Muscle of leg (tissue), 11 donors: ENCODE measurements around the gene VASN. TPM values are rescaled to one million over a fixed set of nuclear protein-coding genes. Genes with fewer than 3 reads are reported as not detected.

Experiments used
- DNase-seq: peaks from one replicate; pipeline ENCODE4 v3.0.0; 2013
- H3K27ac ChIP-seq: one replicate; pipeline ENCODE4 v1.5.1; 2013; ENCODE audit warnings: mild to moderate bottlenecking, low read length, control low read depth
- H3K27me3 ChIP-seq: one replicate; pipeline ENCODE4 v1.6.1; 2013; ENCODE audit warnings: low read length; ENCODE audit not compliant: control insufficient read depth, insufficient read depth
- H3K36me3 ChIP-seq: one replicate; pipeline ENCODE4 v1.6.1; 2013; ENCODE audit warnings: low read length; ENCODE audit not compliant: control insufficient read depth, insufficient read depth
- H3K4me1 ChIP-seq: one replicate; pipeline ENCODE4 v1.6.1; 2013; ENCODE audit warnings: low read length; ENCODE audit not compliant: control insufficient read depth, insufficient read depth
- H3K4me3 ChIP-seq: one replicate; pipeline ENCODE4 v1.5.1; 2013; ENCODE audit warnings: low read length, control low read depth
- H3K9me3 ChIP-seq: replicated peaks from 2 replicates; pipeline ENCODE4 v1.6.1; 2013; ENCODE audit warnings: low read depth, low read length; ENCODE audit not compliant: control insufficient read depth
- WGBS: methylation state at CpG from one replicate; pipeline ENCODE4 v1.1.5; 2013; ENCODE audit warnings: missing lambda C conversion rate; ENCODE audit not compliant: insufficient coverage; 5-methylcytosine and 5-hydroxymethylcytosine counted together
- polyA plus RNA-seq, 8 donors: library from polyadenylated mRNA; unstranded; fragments of 120-200 nt; gene quantifications; one replicate each; pipeline versions ENCODE4 v1.2.1 to v1.2.3, GENCODE V29; 2013; ENCODE audit warnings: inconsistent platforms in 1 of 8, low replicate concordance in 1 of 8; ENCODE audit not compliant: insufficient read length in 8 of 8, insufficient read depth in 1 of 8
- total RNA-seq: library from RNA; stranded (reverse); fragments of 120-200 nt; gene quantifications from one replicate; pipeline ENCODE4 v1.2.4, GENCODE V29; 2013

VASN gene
- total and polyA plus RNA-seq, 9 donors = 8.6 to 33.5 (median 17.1) TPM

DNA sequence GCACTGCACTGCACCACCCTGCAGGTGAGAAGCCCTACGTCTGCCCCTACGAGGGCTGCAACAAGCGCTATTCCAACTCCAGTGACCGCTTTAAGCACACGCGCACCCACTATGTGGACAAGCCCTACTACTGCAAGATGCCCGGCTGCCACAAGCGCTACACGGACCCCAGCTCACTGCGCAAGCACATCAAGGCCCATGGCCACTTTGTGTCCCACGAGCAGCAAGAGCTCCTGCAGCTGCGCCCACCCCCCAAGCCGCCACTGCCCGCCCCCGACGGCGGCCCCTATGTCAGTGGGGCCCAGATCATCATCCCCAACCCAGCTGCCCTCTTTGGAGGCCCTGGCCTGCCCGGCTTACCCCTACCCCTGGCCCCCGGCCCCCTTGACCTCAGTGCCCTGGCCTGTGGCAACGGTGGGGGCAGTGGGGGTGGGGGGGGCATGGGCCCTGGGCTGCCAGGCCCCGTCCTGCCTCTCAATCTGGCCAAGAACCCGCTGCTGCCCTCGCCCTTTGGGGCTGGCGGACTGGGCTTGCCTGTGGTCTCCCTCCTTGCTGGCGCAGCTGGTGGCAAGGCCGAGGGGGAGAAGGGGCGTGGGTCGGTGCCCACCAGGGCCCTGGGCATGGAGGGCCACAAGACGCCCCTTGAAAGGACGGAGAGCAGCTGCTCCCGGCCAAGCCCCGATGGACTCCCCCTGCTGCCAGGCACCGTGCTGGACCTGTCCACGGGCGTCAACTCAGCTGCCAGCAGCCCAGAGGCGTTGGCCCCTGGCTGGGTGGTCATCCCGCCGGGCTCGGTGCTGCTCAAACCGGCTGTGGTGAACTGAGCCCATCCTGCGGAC is 34.7 kb upstream of the VASN start:
- peaks cover 28% of the 10 kb centered on the region for H3K4me1 ChIP-seq
- H3K4me3 ChIP-seq = no peak overlapping the region
- 80% methylated on average over 32 of the region's 41 CpGs for WGBS
- no peak for DNase-seq
- H3K27ac ChIP-seq = no peak overlapping the region
- no peaks in the 10 kb centered on the region for H3K27me3 ChIP-seq
- H3K9me3 ChIP-seq = no peaks in the 10 kb centered on the region
- peaks cover 82% of the 10 kb centered on the region for H3K36me3 ChIP-seq

DNA sequence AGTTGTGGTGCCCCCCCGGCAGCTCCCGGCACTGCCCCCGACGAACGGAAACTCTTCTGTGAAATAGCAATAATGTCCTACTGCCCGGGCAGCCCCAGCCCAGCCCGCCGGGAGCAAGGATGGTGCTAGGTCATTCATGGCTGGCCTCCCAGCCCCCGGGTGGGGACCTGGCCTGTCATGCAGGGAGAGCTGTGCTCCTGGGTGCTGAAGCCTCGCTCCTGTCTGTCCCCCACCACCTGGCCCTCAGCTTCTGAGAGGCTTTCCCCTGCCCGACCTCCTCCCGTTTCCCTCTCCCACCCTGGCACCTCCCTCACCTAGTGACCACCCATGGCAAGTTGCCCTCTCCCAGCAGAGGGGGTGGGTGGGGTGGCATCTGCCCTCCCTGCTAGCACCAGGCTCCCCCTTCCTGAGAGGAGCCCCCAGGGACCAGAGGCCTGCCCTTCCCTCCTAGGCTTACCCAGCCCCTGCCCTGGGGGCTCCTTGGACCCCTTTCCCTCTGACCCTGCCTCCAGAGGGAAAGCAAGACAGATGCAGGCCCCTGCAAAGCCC is 34.0 kb upstream of the VASN start:
- peaks cover 75% of the 10 kb centered on the region for H3K36me3 ChIP-seq
- H3K4me3 ChIP-seq = no peak overlapping the region
- 62% methylated on average over 9 of the region's 12 CpGs for WGBS
- no peaks in the 10 kb centered on the region for H3K27me3 ChIP-seq
- H3K4me1 ChIP-seq = peaks cover 28% of the 10 kb centered on the region
- DNase-seq = no peak
- no peaks in the 10 kb centered on the region for H3K9me3 ChIP-seq
- no peak overlapping the region for H3K27ac ChIP-seq

DNA sequence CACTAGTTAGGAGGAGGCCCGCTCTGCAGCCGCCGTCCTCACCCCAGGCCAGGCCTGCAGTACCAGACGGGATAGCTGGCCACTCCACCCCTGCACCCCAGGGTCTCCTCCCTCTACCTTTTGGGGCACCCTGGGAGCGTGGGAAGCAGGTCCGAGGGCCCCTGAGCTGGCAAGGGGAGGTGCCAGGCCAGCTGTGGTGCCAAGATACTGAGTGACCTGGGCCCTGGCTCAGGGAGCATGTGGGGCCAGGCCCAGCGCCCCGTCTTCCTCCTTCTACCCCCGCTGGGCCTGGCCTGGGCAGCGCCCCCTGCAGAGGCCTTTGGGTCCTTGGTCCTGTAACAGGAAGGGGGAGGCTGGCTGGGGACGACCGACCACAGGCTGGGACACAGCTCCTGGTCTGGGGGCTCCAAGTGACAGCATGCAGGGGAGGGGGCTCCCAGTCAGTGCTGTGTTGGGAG is 33.5 kb upstream of the VASN start:
- no peak overlapping the region for H3K4me3 ChIP-seq
- no peak for DNase-seq
- no peaks in the 10 kb centered on the region for H3K9me3 ChIP-seq
- H3K27me3 ChIP-seq = no peaks in the 10 kb centered on the region
- H3K4me1 ChIP-seq = peaks cover 28% of the 10 kb centered on the region
- 61% methylated on average over 7 of the region's 12 CpGs for WGBS
- H3K36me3 ChIP-seq = peaks cover 73% of the 10 kb centered on the region
- H3K27ac ChIP-seq = no peak overlapping the region

DNA sequence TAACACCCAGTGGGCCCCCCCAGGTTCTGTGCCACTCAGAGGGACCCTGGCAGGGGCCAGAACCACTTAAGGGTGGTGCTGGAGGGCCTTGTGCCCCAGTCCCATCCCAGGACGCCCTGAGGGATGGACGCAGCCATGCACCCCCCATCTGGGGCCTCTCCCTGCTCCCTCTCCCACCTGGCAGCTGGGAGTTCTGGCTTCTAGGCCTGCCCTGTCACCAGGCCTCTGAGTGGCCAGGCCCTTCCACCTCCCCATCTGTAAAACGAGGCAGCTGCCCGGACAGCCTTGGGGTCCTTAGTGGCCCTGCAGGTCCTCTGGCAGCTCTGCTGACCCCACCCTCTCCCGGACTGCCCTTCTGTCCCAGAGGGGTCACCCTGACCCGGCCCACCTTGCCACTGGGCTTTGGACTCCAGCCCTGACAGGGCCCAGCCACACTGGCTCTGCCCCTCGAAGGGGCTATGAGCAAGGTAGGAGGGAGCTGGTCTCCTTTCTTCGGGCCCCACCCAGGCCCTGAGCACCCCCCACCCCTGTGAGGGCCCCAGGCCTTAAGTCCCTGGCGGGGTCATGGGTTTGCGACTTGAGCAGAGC is 32.8 kb upstream of the VASN start:
- DNase-seq = no peak
- H3K27ac ChIP-seq = no peak overlapping the region
- H3K4me3 ChIP-seq = no peak overlapping the region
- H3K9me3 ChIP-seq = no peaks in the 10 kb centered on the region
- no peaks in the 10 kb centered on the region for H3K27me3 ChIP-seq
- peaks cover 28% of the 10 kb centered on the region for H3K4me1 ChIP-seq
- 45% methylated on average over 6 of the region's 10 CpGs for WGBS
- H3K36me3 ChIP-seq = peaks cover 70% of the 10 kb centered on the region

DNA sequence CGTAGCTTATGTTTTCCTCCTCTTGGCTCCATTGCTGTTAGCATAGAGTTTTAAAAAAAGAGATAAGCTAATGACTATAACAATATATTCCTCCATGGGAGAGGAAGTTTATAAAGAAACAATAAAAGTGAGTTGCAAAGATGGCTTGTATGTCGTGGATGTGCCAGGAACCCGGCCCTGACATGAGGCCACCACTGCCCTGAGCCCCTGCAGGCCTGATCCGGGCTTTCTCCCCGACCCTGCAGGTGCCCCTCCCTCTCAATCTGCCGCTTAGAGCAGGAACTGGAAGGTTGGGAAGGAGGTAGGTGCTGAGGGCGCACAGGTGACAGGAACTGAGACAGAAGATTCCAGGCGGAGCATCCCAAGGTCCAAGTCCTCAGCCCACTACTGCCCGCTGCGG is 32.2 kb upstream of the VASN start:
- Histone ChIP-seq H3K27me3 (no peaks in the 10 kb centered on the region), H3K9me3 (no peaks in the 10 kb centered on the region), H3K4me1 (peaks cover 28% of the 10 kb centered on the region), H3K4me3 (no peak overlapping the region), H3K36me3 (peaks cover 67% of the 10 kb centered on the region), H3K27ac (peak overlapping the region; percentile 47)
- 40% methylated on average over 2 of the region's 10 CpGs for WGBS
- no peak for DNase-seq

DNA sequence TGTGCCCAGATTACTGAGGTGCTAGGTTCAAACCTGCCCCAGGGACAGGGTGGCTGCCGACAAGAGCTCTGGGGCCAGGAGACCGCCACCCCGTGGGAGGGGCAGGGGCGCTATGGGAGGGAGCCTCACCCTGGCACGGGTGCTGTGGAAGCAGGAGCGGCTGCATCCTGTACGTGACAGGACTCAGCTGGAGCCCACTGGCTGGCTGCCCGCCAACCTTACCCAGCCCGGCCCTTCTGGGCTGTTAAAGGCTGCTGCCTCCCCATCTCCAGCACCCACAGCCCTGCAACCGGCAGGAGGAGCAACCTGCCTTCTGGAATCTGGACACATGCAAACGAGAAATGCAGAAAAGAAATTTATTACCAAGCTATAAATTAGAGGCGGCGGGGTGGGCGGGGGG is 31.7 kb upstream of the VASN start:
- Histone ChIP-seq H3K27me3 (no peaks in the 10 kb centered on the region), H3K9me3 (no peaks in the 10 kb centered on the region), H3K4me3 (no peak overlapping the region), H3K36me3 (peaks cover 63% of the 10 kb centered on the region), H3K4me1 (peaks cover 26% of the 10 kb centered on the region), H3K27ac (peak overlapping the region; percentile 47)
- WGBS = 46% methylated on average over 14 of the region's 14 CpGs
- peak; percentile 61 for DNase-seq

DNA sequence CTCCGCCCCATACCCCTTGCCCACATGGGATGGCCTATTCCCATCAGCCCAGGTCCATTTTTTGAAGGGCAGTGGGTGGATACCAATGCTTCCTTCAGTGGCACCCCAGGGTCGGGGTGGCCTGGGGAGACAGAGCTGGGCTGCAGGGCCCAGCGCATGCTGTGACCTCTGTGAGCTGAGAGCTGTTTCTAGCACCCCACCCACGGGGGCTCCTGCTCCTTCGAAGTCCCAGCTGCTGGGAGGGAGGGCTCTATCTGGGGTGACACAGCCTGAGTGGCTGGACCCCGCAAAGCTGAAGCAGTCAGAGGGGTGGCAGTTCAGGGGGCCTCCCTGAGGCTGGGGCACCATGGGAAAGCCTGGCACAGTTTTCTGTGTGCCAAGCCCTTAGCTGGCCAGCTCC is 31.2 kb upstream of the VASN start:
- 75% methylated on average over 4 of the region's 6 CpGs for WGBS

DNA sequence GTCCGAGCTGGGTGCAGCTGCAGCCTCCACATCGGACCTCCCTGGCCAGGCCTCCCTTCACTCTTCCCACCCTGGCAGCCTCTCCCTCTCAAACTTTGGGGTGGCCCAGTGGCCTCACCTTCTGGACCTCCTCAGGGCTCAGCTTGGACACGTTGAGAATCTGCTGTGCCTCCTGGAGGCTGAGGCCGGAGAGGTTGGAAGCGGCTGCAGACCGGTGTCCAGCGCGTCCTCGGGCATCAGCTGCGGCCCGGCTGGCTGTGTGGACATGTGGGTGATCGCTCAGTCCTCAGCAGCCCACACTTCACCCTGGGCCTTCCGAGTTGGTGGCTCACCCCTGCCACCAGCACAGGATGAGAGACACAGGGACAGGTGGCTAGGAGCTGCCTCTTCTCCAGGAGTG is 30.4 kb upstream of the VASN start:
- Histone ChIP-seq H3K36me3 (peaks cover 52% of the 10 kb centered on the region), H3K27ac (no peak overlapping the region), H3K4me3 (no peak overlapping the region), H3K4me1 (peaks cover 26% of the 10 kb centered on the region), H3K27me3 (no peaks in the 10 kb centered on the region), H3K9me3 (no peaks in the 10 kb centered on the region)
- no peak for DNase-seq
- 65% methylated on average over 3 of the region's 13 CpGs for WGBS

More for the DNA sequence above, 31.2 kb upstream of the VASN start:
- H3K4me1 ChIP-seq = peaks cover 26% of the 10 kb centered on the region
- no peak for DNase-seq
- no peaks in the 10 kb centered on the region for H3K27me3 ChIP-seq
- peaks cover 58% of the 10 kb centered on the region for H3K36me3 ChIP-seq
- H3K9me3 ChIP-seq = no peaks in the 10 kb centered on the region
- no peak overlapping the region for H3K27ac ChIP-seq
- no peak overlapping the region for H3K4me3 ChIP-seq

DNA sequence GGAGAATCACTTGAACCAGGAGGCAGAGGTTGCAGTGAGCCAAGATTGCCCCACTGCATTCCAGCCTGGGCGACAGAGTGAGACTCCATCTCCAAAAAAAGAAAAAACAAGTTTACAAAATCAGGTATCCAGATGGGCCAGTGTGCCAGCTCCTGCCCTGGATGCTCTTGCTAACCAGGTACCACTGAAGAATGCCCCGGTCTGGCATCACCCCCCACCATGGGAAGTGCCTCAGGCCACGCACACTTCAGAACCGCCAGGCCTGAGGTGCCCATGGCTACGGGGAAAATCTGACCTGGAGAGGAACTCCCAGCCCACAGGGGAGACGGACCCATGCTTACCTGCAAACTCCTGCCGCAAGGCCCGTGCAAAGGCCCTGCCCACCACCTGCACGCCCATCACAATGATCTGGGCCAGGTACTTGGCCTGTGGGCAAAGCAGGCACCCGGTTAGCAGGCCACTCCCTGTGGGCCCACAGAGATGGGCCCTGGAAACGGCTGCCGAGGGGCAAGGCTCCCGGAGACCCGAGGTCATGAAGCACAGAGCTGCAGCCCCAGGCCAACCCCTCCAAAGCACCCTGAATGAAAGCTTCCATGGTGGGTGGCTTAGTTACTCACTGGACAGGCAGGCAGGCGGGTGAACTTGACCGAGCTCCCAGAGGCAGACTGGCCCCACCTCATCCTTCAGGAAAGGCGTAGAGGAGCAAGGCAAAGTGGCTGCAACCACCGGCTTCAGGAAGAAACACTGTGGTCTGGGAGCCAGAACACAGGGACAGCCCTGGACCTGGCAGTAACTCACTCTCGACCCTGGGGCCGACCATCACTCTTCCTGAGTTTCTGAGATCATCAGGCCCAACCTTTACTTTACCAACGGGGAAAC is 28.5 kb upstream of the VASN start:
- peaks cover 38% of the 10 kb centered on the region for H3K36me3 ChIP-seq
- no peak overlapping the region for H3K27ac ChIP-seq
- H3K9me3 ChIP-seq = no peaks in the 10 kb centered on the region
- 85% methylated on average over 19 of the region's 21 CpGs for WGBS
- no peak overlapping the region for H3K4me3 ChIP-seq
- no peaks in the 10 kb centered on the region for H3K27me3 ChIP-seq
- H3K4me1 ChIP-seq = peaks cover 26% of the 10 kb centered on the region
- no peak for DNase-seq
